HG02571 (cell line): ENCODE measurements around the gene LTB.
"Not testable (repeated sequence)": the region's sequence is repeated elsewhere in the genome, so short reads cannot be mapped to it uniquely, and the experiment has no call there.

ENCODE experiments used
- ATAC-seq: cut with Tn5 transposase; IDR thresholded peaks from one replicate; pipeline ENCODE4 v1.9.1; 2021; ENCODE audit warnings: mild to moderate bottlenecking, moderate library complexity; ENCODE audit not compliant: unreplicated experiment

Gene LTB

GRCh38 chr6:31556307-31556706 is 25.9 kb downstream of the LTB start:
- ATAC-seq, result no peak

DNA sequence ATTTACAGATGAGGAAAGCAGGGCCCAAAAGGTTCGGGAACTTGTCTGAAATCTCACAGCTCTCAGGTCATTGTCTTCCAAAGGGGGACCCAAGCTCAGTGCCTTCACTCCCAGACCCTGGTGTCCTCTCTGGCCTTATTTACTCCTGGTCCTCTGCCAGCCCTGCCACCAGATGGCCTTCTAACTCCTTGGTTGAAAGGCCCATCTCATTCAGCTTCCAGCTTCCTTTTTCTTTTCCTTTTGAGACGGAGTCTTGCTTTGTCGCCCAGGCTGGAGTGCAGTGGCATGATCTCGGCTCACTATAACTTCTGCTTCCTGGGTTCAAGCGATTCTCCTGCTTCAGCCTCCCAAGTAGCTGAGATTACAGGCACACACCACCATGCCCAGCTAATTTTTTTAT is 30.9 kb downstream of the LTB start:
- not testable (repeated sequence) for ATAC-seq

DNA sequence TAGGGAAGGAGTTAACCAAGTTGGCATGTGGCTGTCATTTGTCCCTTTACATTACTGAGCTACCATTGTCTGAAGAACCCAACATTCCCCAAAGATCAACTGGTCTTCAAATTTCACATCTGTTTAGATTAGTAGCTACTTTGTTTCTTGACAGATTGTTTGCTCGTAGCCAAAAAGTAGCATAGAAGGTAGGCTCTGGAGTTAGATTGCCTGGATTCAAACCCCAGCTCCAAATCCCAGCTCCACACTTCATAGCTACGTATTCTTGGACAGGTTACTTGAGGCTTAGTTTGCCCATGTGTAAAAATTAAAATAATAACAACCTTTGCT is 33.7 kb downstream of the LTB start:
- ATAC-seq, result no peak

- ATAC-seq, result no peak
Measured at GRCh38 chr6:31547727-31548543, 34.3 kb downstream of the LTB start.

DNA sequence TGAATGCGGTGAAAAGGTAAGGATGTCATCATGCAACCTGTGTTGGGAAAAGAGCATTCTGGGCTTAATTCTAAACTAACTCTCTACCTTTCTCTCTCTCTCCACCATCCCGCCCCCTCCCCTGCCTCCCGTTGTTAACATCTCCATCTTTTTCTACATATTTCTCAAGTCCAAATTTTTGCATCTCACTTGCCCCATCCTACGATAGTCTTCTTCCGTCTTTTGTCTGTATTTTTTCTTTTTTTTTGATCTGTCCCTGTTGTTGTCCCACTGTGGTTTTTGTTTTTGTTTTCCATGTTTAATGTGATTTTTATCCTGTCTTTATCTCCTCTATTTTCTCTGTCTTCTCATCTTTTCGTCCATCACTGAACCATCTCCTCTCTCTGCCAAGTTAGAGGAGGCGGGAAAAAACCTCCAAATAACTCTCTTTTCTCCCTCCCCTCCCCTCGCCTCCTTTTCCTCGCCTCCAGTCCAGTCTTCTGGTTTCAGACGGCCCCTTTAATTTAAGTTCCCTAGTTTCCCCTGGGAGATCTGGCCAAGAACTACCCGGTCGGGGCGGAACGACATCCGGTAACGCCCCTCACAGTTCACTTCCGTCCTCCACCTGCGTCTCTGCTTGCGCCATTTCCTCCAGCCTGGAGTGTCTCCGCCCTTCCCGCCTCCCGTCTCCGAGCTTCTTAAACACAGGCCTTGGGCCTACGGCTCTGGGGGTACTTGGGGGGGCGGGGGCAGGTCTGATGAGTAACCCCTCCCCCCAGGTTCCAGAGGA is 35.1 kb downstream of the LTB start, which contains the start of gene NFKBIL1:
Gene NFKBIL1, plus strand, starts transcription at position 651 of the 769 bp plus-strand sequence. Its CDS starts 87 bp downstream, at position 738.
- peak; percentile 64 for ATAC-seq

- no peak for ATAC-seq
Measured at GRCh38 chr6:31546339-31546957, 35.8 kb downstream of the LTB start, which contains the start of gene ATP6V1G2. Gene ATP6V1G2 (minus strand): TSS chr6:31546608. CDS start chr6:31546559, 49 bp downstream.

DNA sequence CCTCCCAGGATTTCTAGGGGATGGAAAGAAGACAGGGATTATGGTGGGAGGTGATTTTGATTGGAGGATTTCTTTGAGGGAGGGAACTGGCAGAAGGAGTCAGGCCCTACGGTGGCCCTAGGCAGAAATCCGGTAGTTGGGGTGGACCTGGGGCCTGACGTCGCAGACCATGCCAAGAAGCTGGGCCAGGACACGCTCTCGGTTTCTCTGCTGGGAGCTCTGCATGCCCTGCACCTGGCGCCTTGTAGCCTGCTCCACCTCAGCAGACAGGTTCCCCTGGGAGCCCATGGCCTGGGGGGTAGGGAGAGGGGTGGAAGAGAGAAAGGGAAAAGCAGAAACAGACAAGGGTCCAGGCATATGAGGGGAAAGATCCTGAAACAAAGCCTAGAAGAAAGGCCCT is 36.9 kb downstream of the LTB start:
- no peak for ATAC-seq

DNA sequence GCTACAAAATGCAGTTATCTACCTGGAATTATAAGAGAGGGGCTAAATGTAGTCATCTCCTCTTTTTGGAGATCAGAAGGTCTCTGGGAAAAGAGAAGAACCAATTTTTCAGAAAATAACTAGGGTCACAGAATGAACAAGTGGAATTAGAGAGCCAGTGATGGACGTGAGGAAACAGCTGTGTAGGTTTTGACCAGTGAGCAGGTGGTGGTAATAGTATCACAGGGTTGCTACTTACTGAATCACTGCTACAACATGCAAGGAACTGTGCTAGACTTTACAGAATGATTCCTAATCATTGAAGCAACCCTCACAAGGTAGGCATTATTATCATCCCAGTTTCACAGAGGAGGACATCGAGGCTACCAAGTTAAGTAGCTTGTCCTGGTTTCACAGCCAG is 37.5 kb downstream of the LTB start:
- no peak for ATAC-seq

DNA sequence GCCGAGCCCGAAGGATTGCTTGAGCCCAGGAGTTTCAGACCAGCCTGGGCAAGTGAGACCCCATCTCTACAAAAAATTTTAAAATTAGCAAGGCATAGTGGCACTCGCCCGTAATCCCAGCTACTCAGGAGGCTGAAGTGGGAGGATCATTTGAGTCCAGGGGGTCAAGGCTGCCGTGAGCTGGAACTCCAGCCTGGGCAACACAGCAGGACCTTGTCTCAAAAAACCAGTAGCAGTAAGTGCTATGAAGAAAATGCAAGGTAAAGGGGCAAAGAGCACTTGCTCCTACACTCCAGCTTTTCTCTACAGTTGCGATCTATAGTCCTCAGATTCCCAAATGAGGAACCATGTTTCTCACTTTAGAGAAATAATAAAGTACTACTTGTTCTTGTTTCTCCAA is 38.6 kb downstream of the LTB start:
- no peak for ATAC-seq

DNA sequence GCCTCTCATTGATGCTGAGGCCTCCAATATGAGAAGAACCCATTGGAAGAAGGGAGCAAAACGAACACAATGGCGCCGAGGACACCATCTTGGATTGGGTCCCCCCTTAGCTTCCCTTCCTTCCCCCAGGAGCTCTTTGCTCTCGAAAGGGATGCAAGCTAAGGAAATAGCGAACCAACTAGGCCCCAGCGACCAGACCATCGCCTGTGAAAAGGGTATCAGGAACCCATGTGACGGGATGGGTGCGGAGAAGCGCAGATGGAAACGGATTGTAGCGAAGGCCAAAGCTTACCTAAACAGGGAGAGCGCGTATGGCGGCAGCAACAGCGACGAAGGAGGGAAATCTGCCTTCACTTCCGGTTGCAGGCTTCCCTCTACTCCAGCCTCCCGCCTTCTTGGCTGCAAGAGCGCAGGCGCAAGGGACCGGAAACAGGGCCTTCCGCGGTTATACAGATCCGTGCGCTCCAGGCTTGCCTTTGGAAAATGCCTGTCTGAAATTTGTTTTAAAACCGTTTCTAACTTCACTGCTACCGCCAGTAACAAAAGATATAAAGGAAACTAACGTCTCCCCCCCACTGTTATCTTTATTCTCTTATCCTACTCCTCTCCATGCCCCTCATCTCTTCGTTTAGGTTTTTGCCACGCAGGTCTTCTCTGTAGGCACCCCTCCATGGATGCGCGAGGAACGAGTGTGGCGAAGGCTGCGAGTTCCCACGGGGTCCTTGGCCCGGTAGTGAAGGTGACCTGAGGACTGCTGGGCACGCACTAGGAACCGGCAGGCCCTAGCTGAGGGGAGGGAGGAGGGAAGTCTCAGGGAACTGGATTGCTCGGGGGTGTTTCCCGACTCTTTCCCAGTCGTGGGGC is 40.3 kb downstream of the LTB start, which contains the start of gene DDX39B:
Gene DDX39B, minus strand, starts transcription at position 346 of the 864 bp plus-strand sequence. CDS start 1,471 bp downstream, outside the sequence.
- peak; percentile 53 for ATAC-seq

DNA sequence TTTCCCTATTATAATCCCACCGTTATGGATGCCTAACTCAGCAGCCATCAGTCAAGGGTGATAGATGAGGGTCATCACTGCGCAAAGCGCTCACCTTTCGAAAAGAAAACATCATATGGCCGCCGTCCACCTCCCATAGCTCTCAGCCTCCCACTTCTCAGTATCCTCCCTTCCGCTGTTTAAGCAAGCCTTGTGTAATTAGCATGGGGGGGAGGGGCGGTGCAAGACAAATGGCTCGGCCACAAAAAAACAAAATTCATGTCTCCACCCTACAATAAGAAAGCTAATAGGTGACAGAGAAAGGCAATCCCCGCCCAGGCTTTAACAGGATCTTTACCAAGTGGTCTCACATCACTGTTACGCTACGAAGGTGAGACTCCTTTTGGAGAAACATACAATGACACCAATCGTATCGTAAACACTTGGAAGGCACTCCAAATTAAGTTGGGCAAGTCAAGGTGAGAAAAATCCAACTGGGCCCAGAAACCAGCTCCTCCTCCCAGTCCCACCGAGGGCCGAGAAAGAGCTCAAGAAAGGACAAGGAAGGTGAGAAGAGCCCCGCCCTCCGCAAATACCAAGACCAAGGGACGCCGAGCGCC is 41.1 kb downstream of the LTB start:
- ATAC-seq, result no peak

DNA sequence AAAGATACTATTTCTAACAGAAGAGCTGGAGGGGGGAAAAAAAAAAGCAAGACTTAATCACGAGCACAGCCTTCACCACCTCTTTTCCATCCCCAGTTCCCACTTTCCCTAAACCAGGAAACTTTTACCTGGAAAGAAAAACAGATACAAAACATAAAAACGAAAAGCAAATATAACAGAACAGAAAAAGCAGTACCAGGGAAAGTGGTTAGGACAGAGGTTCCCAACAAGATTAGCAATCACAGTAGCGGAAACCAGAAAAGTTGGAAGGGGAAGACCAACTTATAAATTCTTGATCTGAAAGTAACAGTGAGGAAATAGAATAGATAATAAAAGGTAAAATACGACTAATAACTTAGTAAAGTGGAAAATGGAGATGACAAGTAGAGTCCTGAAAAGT is 41.6 kb downstream of the LTB start:
- no peak for ATAC-seq

- no peak for ATAC-seq
Measured at GRCh38 chr6:31538805-31539400, 43.3 kb downstream of the LTB start.

DNA sequence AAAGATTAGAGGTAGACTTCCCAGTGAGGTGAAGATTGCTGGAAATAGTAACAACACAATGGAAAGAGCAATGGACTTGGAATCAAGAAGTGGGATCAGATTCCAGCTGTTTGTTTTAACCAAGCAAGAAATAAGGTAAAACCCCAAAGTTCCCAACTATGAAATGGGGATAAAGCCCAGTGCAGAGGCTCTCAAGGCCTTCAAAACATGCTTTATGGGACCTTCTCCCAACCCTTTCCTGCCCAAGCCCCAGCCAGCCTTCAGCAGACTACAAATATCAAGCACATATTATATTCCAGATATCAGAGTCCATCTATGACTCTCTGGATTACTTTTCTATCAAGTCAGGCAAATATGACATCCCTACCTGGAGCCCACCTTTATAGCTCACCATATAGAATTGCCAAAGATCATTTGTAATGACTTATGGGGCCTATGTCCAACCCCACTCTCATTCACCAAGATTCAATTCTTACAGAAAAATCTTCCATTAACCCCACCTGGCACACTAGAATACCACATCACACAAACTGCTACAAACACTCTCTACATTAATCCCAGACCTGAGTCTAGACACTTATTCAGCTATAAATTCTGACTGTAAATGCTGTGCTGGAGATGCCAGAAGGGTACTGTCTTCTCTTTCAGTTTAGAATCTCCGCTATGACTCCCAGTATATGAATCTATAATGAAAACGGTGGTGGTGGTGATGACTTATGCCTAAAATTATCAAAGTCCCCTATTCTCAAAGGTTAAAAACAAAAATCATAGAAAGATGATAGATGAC is 46.5 kb downstream of the LTB start:
- ATAC-seq, result no peak

GRCh38 chr6:31534521-31535040 is 47.6 kb downstream of the LTB start:
- ATAC-seq, result no peak

DNA sequence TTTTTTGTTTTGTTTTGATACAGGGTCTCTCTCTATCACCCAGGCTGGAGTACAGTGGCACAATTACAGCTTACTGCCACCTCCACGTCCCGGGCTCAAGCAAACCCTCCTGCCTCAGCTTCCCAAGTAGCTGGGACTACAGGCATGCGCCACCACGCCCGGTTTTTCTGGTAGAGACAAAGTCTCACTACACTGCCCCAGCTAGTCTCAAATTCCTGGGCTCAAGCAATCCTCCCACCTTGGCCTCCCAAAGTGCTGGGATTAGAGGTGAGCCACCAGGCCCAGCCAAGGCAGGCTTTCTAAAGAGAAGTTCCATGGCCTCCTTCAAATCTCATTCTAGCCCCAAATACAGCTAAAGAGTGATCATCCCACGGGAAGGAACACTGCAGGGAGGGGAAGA is 48.2 kb downstream of the LTB start:
- no peak for ATAC-seq

DNA sequence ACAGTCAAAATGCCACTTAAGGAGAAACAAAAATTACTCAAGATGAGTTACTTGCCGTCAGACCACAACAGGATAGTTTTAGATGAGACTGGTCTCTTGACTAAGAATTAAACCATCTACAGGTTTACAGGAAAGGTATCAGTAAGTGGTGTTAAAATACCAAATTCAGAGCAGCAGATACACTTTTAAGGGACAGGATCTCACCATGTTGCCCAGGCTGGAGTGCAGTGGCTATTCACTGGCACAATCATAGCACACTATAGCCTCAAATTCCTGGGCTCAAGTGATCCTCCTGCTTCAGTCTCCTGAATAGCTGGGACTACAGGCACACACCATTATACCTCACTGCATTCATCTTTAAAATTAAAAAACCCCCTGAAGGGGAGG is 48.8 kb downstream of the LTB start:
- no peak for ATAC-seq

DNA sequence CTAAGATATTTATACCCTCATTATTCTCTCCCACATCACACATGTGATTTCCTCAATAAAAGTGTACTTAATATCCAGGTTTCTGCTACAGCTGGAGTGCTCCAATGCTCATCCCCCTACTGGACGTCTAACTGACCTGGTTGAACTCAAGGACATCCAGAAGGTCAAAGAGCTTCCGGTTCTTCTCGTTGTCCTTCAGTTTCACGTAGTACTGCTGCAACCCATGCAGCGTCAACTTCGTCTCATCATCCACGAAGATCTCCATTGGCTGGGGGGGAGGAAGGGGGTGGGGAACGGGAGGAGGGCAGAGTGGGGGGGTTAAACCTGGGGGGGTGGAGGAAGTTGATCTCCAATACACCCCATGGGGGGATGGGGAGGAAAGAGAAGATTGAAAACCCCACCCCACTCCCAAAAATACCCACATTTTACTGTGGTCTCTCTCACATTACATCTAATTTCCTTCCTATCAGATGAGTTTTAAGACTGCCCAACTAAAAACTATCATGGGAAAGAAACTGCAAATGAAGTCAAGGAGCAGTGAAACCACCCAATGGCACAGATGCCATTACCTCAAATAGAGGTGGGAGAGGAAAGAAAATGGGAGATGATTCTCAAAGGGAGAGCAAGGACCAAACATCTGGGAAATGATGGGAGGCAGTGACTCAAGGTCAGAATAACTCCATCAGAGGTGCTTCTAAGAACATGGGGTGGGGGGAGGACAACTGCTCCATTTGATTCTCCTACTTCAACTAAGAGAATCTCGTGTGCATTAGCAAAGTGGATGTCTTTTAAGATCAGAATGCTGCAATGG is 49.4 kb downstream of the LTB start:
- no peak for ATAC-seq
